ENCODE data around the gene PCBD2.
A peak's percentile ranks its signal among the peaks of the same experiment; 100 is the strongest.

Gene PCBD2

DNA sequence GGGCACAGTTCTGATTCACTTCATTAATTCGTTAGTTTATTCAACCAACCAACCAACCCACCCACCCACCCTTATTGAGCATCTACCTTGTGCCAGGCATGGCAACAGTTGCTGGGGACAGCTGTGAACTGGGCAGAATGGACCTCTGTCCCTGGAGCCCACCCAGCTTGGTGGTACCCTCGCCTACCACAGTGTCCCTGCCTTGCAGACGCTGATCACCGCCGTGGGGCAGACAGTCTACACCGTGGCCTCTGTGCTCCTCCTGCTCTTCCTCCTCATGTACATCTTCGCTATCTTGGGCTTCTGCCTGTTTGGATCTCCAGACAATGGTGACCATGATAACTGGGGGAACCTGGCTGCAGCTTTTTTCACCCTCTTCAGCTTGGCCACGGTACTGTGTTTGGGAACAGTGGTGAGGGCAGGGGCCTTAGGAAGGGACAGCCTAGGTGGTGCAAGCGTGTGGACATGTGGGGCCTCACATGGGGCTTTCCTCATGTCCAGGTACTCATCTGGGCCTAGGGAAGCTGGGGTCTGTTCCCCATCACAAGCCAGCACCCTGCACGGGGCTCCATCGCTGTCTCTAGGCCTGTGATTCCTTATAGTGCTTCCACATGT is 102.9 kb downstream of the PCBD2 start:
- TF ChIP-seq CTCF (IDR thresholded peaks at IDR 0.05): no peak
- DNase-seq (ENCODE audit: low spot score): no peak
- H3K4me3 ChIP-seq: no peak overlapping the region
- no peak overlapping the region for H3K27ac ChIP-seq

GRCh38 chr5:135008556-135008955 is 103.6 kb downstream of the PCBD2 start:
- no peak for TF ChIP-seq CTCF (IDR thresholded peaks at IDR 0.05)
- DNase-seq (ENCODE audit: low spot score): no peak
- Histone ChIP-seq H3K4me3 (no peak overlapping the region), H3K27ac (no peak overlapping the region)

- H3K27ac ChIP-seq: no peak overlapping the region
These were observed 104.2 kb downstream of the PCBD2 start for GRCh38 chr5:135008981-135009735.

GRCh38 chr5:135009736-135010501 is 105.0 kb downstream of the PCBD2 start:
- peak; percentile 45 for DNase-seq (ENCODE audit: low spot score)
- no peak overlapping the region for H3K4me3 ChIP-seq
- TF ChIP-seq CTCF (IDR thresholded peaks at IDR 0.05): no peak
- no peak overlapping the region for H3K27ac ChIP-seq

More at GRCh38 chr5:135008981-135009735, 104.2 kb downstream of the PCBD2 start:
- no peak for TF ChIP-seq CTCF (IDR thresholded peaks at IDR 0.05)
- H3K4me3 ChIP-seq: no peak overlapping the region
- peak; percentile 26 for DNase-seq (ENCODE audit: low spot score)

DNA sequence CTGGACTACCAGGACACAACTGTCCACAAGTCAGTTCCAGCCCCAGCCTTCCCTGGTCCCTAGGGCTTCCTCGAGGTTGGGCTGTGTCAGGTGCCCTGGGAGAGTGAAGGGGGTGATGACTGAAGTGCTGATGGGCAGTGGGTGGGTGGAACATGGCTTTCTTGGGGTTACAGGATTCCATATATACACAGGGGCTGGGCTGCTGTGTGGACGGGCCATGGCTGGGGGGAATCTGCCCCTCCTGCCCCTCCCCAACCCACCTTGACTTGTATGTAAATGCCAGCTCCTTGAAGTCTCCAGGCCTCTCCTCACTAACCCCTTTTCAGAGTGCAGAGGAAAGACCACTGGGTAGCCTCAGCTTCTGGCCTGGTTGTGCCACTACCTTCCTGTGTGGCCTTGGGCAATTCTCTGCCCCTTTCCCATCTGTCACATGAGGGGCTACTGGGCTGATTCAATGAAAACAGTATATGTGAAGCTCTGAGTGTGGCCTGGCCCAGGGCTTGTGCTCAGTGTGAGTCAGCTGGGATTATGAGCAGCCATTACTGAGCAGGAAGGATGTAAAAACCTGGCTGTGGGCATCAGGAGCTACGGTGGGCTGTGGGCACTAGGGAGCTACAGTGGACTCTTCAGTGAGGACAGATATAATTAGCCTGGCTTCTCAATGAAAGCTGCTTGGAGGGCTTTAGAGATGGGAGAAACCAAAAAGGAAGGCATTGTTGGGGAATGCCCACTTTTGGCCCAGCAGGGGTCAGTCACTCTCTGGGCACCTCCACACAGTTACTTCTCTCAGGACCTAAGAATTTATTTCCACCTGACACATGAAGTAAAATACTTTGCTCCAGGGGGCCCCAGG is 105.8 kb downstream of the PCBD2 start:
- TF ChIP-seq CTCF (IDR thresholded peaks at IDR 0.05): no peak
- peak; percentile 53 for DNase-seq (ENCODE audit: low spot score)
- no peak overlapping the region for H3K27ac ChIP-seq
- H3K4me3 ChIP-seq: no peak overlapping the region

DNA sequence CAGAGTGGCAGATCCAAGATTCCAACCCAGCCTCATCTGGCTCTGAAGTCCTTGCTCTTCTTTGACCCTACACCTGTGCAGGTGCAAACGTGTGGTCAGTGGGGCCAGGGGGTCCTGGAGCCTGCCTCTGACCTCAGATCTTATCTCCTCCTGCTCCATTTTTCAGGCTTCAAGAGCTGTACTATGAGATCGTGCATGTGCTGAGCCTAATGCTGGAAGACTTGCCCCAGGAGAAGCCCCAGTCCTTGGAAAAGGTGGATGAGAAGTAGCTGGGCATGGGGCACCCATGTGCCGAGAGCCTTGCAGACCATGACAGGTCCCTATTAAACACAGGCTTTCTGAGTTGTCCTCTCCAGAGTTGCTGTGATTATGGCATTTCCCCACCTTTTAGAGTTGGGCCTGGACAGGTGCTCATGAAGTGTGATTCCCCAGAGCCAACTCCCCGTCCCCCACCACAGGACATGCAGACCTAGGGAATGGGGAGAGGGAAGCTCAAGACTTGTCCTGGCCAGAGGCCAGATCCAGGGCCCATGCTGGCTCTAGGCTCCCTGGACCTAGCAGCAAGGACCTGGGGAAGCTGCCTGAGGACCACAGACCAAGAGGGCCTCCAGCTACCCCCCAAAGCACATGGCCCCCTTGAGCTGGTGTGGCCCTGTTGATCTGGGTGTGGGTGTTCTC is 106.6 kb downstream of the PCBD2 start:
- H3K4me3 ChIP-seq: no peak overlapping the region
- no peak for TF ChIP-seq CTCF (IDR thresholded peaks at IDR 0.05)
- DNase-seq (ENCODE audit: low spot score): peak; percentile 36
- H3K27ac ChIP-seq: no peak overlapping the region
